ENCODE results near the gene LDHD.
A peak's percentile ranks its signal among the peaks of the same experiment; 100 is the strongest.

The LDHD gene

DNA sequence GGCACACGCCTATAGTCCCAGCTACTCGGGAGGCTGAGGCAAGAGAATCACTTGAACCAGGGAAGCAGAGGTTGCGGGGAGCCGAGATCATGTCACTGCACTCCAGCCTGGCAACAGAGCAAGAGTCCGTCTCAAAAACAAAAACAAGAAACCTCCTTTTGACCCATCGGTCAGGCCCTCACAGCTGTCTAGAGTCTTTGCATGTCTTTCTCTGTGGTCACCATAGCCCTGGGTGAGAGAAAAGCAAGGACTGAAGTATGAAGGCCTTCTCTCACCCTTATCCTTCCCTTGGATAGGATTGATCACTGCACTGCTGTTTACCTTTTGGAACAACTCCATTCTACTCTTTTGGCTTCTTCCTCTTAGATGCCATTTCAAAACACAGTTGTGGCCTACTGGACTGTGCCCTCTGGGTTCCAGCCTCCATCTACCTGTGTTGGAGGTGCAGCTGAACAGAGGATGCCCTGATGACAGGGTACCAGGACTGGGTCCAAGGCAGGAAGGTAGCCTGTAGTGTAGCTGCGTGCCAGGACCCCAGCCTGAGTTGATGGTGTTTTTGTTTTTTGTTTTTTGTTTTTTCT, 37.1 kb downstream of the LDHD start:
- DNase-seq (ENCODE audit: low spot score) = no peak

- no peak for DNase-seq (ENCODE audit: low spot score)
These were observed 37.7 kb downstream of the LDHD start for GRCh38 chr16:75078886-75079285.

- DNase-seq (ENCODE audit: low spot score) = no peak
These were observed 40.8 kb downstream of the LDHD start for GRCh38 chr16:75075688-75076268.

- no peak for DNase-seq (ENCODE audit: low spot score)
These were observed 41.5 kb downstream of the LDHD start for GRCh38 chr16:75074920-75075687.

GRCh38 chr16:75074304-75074793, 42.2 kb downstream of the LDHD start:
- DNase-seq (ENCODE audit: low spot score) = no peak

DNA sequence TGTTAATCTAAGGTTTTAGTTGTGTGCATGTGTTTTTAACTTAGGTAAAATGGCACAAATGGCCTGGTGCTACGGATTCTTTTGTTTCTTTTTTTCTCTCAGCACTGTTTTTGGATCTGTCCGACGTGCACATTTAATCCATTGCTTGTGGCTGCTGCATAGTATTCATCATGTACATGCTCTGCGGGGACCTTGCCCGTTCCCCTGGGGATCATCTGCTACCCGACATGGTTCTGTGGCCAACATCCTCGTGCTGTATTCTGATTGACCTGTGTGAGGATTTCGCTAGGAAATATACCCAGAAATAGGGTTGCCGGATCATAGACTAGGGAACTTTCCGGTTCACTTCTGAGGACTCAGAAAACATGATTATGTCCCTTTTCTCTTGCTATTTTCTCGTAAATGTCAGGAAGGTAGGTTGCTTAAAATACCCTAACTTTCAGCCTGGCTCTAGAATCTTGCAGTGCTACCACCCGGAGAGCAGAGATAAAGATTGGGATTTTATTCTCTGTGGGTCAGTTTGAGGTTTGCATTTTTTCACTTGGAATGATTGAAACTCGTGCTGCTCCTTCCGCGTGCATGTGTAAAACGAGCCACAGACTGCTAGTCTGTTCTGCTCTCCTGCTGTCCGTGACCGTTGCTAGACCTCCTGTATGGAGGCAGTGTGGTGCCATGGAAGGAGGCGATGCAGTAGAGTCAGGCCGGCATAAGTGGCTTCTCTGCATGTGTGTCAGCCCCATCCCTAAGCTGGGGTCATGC, 42.9 kb downstream of the LDHD start:
- DNase-seq (ENCODE audit: low spot score) = no peak

GRCh38 chr16:75072239-75072947, 44.2 kb downstream of the LDHD start:
- DNase-seq (ENCODE audit: low spot score) = no peak

DNA sequence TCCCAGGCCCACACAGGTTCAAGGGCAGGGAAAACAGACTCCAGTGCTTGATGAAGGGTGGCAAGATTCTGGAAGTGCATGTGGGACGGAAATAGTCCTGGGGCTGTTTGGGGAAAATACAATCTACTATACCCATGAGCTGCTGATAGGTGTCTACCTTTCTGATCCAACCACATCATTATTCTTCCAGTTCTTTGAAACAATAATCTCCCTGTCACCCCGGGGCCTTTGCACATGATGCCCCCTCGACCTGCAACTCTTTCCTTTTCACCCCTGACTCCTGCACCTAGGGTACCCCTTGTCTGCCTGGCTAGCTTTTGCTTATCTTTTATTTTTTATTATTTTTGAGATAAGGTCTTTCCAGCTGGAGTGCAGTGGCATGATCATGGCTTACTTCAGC, 45.0 kb downstream of the LDHD start:
- no peak for DNase-seq (ENCODE audit: low spot score)

- DNase-seq (ENCODE audit: low spot score) = peak; percentile 39
These were observed 46.4 kb downstream of the LDHD start for GRCh38 chr16:75070012-75070841.

GRCh38 chr16:75068085-75069031, 48.2 kb downstream of the LDHD start:
- DNase-seq (ENCODE audit: low spot score) = no peak

GRCh38 chr16:75066861-75067447, 49.6 kb downstream of the LDHD start:
- no peak for DNase-seq (ENCODE audit: low spot score)

- DNase-seq (ENCODE audit: low spot score) = no peak
These were observed 50.9 kb downstream of the LDHD start for GRCh38 chr16:75065521-75066149.

- no peak for DNase-seq (ENCODE audit: low spot score)
These were observed 51.5 kb downstream of the LDHD start for GRCh38 chr16:75065149-75065505.

- no peak for DNase-seq (ENCODE audit: low spot score)
These were observed 52.0 kb downstream of the LDHD start for GRCh38 chr16:75064403-75065148.

DNA sequence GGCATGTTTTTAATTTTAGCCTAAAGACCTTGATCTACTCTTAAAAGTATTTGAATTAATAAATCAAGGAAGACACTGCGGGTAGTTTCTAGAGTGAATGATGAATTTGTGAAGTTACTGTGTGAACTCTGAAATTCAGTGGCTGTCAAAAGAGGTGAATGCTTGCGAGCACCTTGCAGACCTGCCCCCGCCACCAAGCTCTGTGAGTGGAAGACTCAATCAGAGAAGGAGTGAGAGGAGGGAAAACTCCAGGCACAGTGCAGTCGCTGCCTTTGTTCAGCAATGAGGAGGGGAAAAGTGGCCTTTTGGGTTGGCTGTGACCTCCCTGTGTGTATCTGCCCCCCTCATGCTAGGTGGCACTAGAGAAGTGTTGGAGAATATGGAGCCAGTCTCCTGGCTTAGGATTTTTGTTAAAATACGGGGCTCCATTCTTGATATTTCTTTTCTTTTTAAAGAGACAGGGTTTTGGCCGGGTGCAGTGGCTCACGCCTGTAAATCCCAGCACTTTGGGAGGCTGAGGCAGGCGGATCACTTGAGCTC, 53.0 kb downstream of the LDHD start:
- DNase-seq (ENCODE audit: low spot score) = no peak

GRCh38 chr16:75062976-75063346, 53.6 kb downstream of the LDHD start:
- DNase-seq (ENCODE audit: low spot score) = no peak

GRCh38 chr16:75062135-75062975, 54.2 kb downstream of the LDHD start:
- no peak for DNase-seq (ENCODE audit: low spot score)
